Panc1 (cell line): ENCODE measurements around the gene SUPT16H. TPM values are rescaled to one million over a fixed set of nuclear protein-coding genes. Genes with fewer than 3 reads are reported as not detected.

Experiments
- ATAC-seq: fragments of 200-7000 bp; cut with Tn5 transposase; 2 replicates; pipeline ENCODE4 v1.9.1; 2020; ENCODE audit warnings: mild to moderate bottlenecking, moderate library complexity
- BruUV-seq: library from RNA; stranded (reverse); fragments of 400-500 nt; replicated peaks from 2 replicates; lab custom pipeline; 2021; lab: Mats Ljungman, UMichigan
- CTCF ChIA-PET: fragments of 300-600 bp; sonication (Branson Sonifier 250); formaldehyde crosslinking; loops from one replicate; lab custom pipeline; 2022; ENCODE audit warnings: antibody characterized with exemption; lab: Charles Lee
- POLR2A ChIA-PET: fragments of 300-600 bp; sonication (Branson Sonifier 250); formaldehyde crosslinking; loops from one replicate; lab custom pipeline; 2022; ENCODE audit warnings: antibody characterized with exemption; lab: Charles Lee
- DNase-seq: peaks from one replicate; pipeline ENCODE4 v3.0.0-alpha.2; 2010; ENCODE audit warnings: low read depth, low spot score
- H3K27ac ChIP-seq: 2 replicates; pipeline ENCODE4 v1.5.1; 2011; ENCODE audit warnings: mild to moderate bottlenecking, low read length, inconsistent platforms
- H3K27me3 ChIP-seq: fragments of 200-500 bp; sonication (Bioruptor generic); 2 replicates; pipeline ENCODE4 v1.6.0; 2014; ENCODE audit warnings: low read length, inconsistent platforms; ENCODE audit not compliant: control insufficient read depth, insufficient read depth
- H3K36me3 ChIP-seq: fragments of 200-500 bp; sonication (Bioruptor generic); 2 replicates; pipeline ENCODE4 v1.5.1; 2014; ENCODE audit warnings: inconsistent platforms, mild to moderate bottlenecking, low read length, moderate library complexity; ENCODE audit not compliant: control insufficient read depth, insufficient read depth
- H3K4me1 ChIP-seq: 2 replicates; pipeline ENCODE4 v1.5.1; 2011; ENCODE audit warnings: inconsistent platforms, mild to moderate bottlenecking, low read length, moderate library complexity; ENCODE audit not compliant: control insufficient read depth, insufficient read depth
- H3K4me3 ChIP-seq, 2 experiments: 2 replicates each; pipeline ENCODE4 v1.5.1; 2011 to 2012; ENCODE audit warnings: low read depth in 2 of 2, low read length in 2 of 2, mild to moderate bottlenecking in 2 of 2, inconsistent platforms in 1 of 2, moderate library complexity in 1 of 2
- H3K9me3 ChIP-seq: fragments of 200-500 bp; sonication (Bioruptor generic); 2 replicates; pipeline ENCODE4 v1.5.1; 2014; ENCODE audit warnings: low read depth, mild to moderate bottlenecking, inconsistent platforms, low read length, moderate library complexity; ENCODE audit not compliant: control insufficient read depth, insufficient read depth
- CTCF ChIP-seq: fragments of 450-650 bp; IDR thresholded peaks from 2 replicates; pipeline ENCODE4 v1.5.1; 2017; ENCODE audit warnings: mild to moderate bottlenecking
- POLR2AphosphoS5 ChIP-seq: IDR thresholded peaks from 2 replicates; pipeline ENCODE4 v1.6.1; 2012; ENCODE audit warnings: mild to moderate bottlenecking, low read depth, low read length, moderate library complexity
- REST ChIP-seq, 2 experiments: IDR thresholded peaks; 2 replicates each; pipeline ENCODE4 v1.6.1; 2011 to 2012; ENCODE audit warnings: low read depth in 2 of 2, control low read depth in 1 of 2, low read length in 1 of 2, mild to moderate bottlenecking in 1 of 2, moderate library complexity in 1 of 2; ENCODE audit not compliant: insufficient read depth in 1 of 2
- SIN3A ChIP-seq: IDR thresholded peaks from 2 replicates; pipeline ENCODE4 v1.6.1; 2012; ENCODE audit warnings: low read depth, mild to moderate bottlenecking, low read length, moderate library complexity, borderline replicate concordance; ENCODE audit not compliant: insufficient read depth
- TCF7L2 ChIP-seq: IDR thresholded peaks from 2 replicates; pipeline ENCODE4 v1.6.1; 2011; ENCODE audit warnings: mild to moderate bottlenecking, low read depth, low read length, inconsistent platforms
- in situ Hi-C: cut with HindIII; loops from 2 replicates; pipeline ENCODE4 v1.10.0; 2016; ENCODE audit warnings: low sequenced_read_pairs, low pct_unique_long_range_greater_than_20kb
- intact Hi-C: fragments of 100-400 bp; cut with micrococcal nuclease; formaldehyde crosslinking; loops from one replicate; pipeline ENCODE4 v1.10.0; 2022; ENCODE audit not compliant: unreplicated experiment
- total RNA-seq: library from RNA; stranded (reverse); gene quantifications from one replicate; pipeline ENCODE4 v1.2.1, GENCODE V29; 2021; ENCODE audit not compliant: unreplicated experiment

SUPT16H gene
- total RNA-seq, 1 experiment from 2014 or later, result 84.5 TPM

GRCh38 chr14:21356511-21356910, 27.3 kb downstream of the SUPT16H start:
- Histone ChIP-seq H3K27me3 (no peaks in the 10 kb centered on the region), H3K9me3 (no peaks in the 10 kb centered on the region), H3K27ac (no peak overlapping the region), H3K36me3 (peaks cover 44% of the 10 kb centered on the region), H3K4me3 (no peak overlapping the region), H3K4me1 (no peaks in the 10 kb centered on the region)
- intact Hi-C loops (no loop called here), in situ Hi-C loops (no loop called here)
- no peak for ATAC-seq
- BruUV-seq, result no TSS peak
- no peak for DNase-seq
- ChIA-PET POLR2A (no interaction called here), CTCF (interaction anchor here (0.6 kb wide), 1 partner anchor 25 kb away, joined by 3 read pairs; no protein-coding TSS in a partner anchor)
- no peak for TF ChIP-seq POLR2AphosphoS5
- no peak for TF ChIP-seq TCF7L2
- TF ChIP-seq SIN3A, result no peak
- TF ChIP-seq REST (IDR thresholded peaks at IDR 0.05; ENCODE audit: insufficient read depth in 1 of 2, low read depth in 2 of 2, low read length in 1 of 2), result no peak
- no peak for TF ChIP-seq CTCF

- intact Hi-C loops, result no loop called here
- DNase-seq (no peak), ATAC-seq (no peak)
- no peaks in the 10 kb centered on the region for H3K27me3 ChIP-seq
- no TSS peak for BruUV-seq
- peaks cover 29% of the 10 kb centered on the region for H3K36me3 ChIP-seq
- ChIA-PET CTCF (no interaction called here), POLR2A (no interaction called here)
- no peak overlapping the region for H3K4me3 ChIP-seq
- in situ Hi-C loops, result no loop called here
- no peaks in the 10 kb centered on the region for H3K4me1 ChIP-seq
- TF ChIP-seq CTCF (no peak), SIN3A (no peak), TCF7L2 (no peak), POLR2AphosphoS5 (no peak), REST (IDR thresholded peaks at IDR 0.05; ENCODE audit: insufficient read depth in 1 of 2, low read depth in 2 of 2, low read length in 1 of 2) (no peak)
- H3K9me3 ChIP-seq, result no peaks in the 10 kb centered on the region
- no peak overlapping the region for H3K27ac ChIP-seq
These were observed 31.2 kb downstream of the SUPT16H start for GRCh38 chr14:21352587-21352986.
